Femur (tissue), 1 donor: ENCODE measurements around the gene SLCO3A1.

Experiments used
- DNase-seq: peaks from one replicate; pipeline ENCODE4 v3.0.0-alpha.2; 2017

The SLCO3A1 gene

GRCh38 chr15:91853511-91853947 is at the start of gene SLCO3A1:
Gene SLCO3A1, plus strand, starts transcription at chr15:91853708.
- DNase-seq: peak; percentile 84

- no peak for DNase-seq
Measured at GRCh38 chr15:91807122-91807521, 46.4 kb upstream of the SLCO3A1 start.

- no peak for DNase-seq
Measured at GRCh38 chr15:91813924-91814323, 39.6 kb upstream of the SLCO3A1 start.

DNA sequence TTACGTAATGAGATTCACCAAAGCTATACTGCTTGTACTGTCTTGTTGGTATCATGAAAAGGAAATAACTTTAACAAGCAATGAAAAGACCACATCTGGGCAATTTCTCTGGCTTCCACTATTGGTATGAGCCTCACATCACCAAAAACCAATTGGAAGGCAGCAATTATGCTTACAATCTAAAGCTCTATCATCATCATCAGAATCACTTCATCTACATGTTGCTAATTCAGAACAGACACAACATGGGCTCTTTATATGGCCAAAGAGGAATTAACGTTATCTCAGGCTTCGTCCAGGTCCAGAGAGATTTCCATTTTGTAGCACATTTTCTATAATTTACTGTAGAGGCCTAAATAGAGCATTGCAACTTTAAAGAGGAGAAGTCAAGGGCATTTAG is 36.6 kb upstream of the SLCO3A1 start:
- DNase-seq: no peak

DNA sequence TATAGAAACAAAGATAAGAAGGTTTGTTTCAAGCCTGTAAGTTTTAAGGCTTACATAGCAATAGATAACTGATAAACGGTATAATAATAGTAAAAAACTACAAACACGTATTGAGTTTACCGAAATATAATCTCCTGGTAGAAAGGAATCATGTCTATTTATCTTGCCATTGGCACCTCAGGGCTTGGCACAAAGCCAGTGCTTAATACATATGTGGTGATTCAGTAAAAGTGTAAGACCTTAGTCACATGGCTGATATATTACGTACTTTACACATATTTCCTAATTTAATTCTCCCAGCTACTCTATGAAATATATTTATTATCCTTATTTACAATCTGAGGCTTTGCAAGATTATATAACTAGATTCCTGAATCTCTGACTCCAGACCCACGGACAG is 32.0 kb upstream of the SLCO3A1 start:
- no peak for DNase-seq

DNA sequence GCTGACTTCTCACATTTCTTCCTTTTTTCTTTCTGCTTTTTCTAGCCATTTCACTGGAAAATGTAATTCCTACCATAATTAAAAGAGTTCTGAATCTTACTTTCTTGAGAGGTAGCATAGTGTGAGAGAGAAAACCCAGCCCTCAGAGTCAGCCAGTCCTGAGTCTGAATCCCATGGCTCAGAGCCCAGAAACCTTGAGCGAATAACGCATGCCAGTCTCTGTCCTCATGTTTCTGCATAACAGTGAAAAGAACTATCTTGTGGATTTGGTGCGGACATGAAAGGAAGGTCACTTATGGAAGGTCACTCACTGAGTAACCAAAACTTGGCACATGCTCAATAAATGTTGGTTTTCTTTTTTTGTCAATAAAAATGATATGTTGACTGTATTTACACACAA is 29.3 kb upstream of the SLCO3A1 start:
- no peak for DNase-seq

- no peak for DNase-seq
Measured at GRCh38 chr15:91826443-91826842, 27.1 kb upstream of the SLCO3A1 start.

DNA sequence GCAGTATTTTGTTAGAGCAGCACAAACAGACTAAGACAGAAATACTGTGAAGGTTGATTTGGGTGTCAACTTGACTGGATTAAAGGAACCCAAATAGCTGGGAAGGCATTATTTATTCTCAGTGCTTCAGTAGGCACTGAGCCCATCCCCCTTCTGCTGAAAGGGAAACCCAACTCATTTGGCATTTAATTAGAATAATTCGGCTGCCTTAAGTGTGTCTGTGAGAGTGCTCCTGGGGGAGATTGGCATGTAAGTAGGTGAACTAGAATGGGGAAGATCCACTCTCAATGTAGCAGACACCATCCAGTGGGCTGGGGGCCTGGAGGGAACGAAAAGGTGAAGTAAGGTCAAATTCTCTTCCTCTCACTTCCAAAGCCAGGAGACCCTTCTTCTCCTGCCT is 20.5 kb upstream of the SLCO3A1 start:
- no peak for DNase-seq

DNA sequence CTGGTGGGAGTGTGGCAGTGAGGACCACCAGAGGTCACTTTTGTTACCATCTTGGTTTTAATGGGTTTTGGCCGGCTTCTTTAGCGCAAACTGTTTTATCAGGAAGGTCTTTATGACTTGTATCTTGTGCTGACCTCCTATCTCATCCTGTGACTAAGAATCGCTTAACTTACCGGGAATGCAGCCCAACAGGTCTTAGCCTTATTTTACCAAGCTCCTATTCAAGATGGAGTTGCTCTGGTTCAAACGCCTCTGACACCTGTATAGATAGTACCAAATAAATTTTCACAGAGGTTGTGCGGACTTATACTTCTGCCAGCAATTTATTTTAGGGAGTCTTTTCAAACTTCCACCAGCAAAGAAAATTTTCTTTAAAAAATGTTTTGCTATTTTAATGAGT is 13.6 kb upstream of the SLCO3A1 start:
- DNase-seq: no peak

DNA sequence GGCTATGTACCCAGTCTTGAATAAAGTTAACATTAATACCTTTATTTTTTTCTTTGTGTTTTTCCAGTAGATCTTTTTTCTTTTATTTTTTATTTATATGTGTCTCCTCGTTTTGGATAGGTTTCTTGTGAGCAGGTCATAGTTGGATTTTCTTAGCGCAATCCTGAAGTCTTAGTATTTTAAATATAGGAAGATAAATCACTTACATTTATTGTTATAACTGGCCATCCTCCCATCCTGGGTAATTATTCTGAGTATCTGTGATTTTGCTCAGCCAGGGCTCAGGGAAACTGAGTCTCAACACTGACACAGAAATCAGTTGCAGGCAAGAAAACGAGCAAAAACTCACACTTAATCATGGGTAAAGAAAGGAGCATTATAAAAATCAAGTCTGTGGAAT is 11.6 kb upstream of the SLCO3A1 start:
- DNase-seq: no peak

DNA sequence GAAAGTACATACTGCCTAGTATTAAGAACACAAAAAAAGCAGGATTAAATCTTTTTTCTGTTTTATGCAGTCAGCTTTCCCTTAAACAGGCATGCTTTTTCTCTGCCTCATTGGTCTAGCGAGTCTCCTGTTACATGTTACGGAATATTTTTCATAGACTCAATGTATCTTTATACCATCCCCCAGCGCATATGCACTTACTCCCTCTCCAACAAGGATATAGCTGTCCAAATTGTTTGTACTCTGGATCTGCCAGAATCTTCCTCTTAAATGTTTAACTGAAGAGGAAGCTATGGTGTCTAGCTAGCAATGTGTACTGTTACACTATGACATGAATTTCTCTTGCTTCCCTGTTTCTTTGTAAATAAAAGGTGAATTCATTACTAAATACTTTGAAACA is 9.2 kb upstream of the SLCO3A1 start:
- no peak for DNase-seq

DNA sequence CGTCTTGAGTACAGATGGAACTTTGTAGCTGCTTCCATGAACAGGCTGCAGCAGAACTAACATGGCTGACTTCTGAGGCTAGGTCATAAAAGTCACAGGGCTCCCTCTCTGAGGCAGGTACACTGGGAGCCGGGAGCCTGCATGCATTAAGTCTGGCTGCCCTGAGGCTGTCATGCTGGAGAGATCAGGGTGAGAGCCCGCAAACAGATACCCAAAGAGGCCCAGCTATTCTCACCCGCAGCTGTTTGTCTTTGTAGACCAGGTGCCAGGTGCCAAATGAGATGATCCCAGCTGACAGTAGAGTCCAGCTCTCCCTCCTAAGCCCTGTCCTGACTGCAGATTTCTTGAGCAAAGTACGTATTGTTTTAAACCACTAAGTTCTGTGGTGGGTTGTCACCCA is 8.6 kb upstream of the SLCO3A1 start:
- no peak for DNase-seq

DNA sequence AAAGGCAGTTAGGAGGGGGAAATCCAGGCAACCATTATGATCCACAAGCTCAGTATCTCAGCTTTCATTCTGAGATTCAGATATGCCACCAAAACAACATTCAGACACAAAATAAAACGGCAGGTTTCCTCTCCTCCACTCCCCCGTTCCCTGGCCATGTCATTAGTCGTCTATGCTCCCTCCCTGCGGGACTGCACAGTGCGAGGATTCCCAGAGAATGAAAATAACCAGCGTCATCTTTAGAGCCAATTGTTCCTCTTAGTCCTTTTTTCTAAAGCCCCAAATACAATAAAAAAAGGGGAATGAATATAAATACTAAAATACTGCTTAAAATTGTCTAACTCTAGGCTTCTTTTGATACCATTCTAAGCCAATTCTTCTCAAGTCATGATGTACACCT is 7.8 kb upstream of the SLCO3A1 start:
- DNase-seq: no peak

DNA sequence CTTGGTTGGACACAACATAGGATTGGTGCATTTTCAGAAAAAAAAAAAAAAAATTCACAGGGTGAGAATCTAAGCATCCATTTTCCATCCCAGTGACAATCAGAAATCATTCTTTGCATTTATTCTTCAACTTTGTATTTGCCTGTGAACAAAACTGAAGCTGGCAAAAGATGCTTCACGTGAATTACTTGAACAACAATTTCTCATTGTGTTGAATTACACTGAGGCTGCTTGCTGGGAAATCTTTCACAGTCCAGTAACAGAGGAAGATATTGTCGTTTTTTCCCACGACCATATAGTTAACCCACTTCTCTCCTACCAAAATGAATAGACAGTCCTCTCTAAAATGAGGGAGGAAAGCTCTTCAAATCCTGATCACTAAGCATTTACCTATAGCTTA is 4.3 kb upstream of the SLCO3A1 start:
- no peak for DNase-seq

DNA sequence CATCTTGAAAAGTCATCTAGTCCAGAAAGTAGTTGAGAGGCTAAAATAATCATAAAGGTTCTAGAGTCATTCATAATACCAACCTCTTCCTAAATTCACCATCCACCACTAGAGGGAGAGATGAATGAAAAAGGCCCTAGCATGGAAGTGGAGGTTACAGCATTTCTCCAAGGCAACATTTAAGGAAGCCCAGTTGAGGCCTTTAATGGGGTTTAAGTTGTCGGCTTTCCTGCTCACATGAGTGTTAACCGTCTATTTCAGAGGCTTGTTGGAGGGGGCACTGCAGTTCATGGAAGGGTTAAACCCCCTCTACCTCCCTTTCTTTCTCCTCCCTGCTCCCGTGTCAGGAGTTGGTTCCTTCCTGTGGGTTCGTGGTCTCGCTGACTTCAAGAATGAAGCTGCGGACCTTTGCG is 3.8 kb upstream of the SLCO3A1 start:
- no peak for DNase-seq

DNA sequence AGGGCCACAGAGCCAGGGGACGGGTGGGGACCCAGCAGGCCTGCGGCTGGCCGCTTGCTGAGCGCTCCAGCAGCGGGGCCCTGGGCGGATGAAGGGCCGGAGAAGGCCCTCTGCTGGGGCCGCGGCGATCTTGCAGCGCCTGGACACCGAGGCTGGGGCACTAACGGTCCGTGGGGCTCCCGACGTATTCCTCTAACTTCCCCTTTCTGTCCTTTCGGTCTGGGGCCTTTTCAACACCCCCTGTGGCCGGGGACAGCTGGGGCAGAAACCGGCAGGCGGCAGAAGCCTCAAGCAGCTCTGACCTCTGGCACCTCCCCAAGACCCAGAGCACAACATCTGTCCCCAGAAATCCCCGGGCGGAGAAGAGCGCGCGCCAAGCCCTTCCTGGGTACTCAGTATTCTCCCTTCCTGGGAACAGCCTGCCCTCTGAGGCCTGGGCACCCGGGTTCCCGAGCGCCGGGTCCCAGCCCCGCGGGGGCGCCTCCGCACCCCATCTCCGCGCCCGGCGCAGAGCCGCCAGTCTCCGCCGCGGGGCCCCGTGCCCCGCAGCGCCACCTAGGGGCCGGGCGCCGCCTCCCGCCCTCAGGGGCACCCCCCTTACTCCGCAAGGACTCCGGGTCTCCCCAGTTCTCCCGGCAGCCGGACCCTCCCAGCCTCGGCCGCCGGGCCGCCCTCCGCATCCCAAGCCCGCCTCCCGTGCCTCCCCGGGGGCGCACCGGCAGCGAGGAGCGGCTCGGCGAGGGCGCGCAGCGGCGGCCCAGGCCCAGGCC is 582 bp upstream of the SLCO3A1 start:
- peak; percentile 79 for DNase-seq

DNA sequence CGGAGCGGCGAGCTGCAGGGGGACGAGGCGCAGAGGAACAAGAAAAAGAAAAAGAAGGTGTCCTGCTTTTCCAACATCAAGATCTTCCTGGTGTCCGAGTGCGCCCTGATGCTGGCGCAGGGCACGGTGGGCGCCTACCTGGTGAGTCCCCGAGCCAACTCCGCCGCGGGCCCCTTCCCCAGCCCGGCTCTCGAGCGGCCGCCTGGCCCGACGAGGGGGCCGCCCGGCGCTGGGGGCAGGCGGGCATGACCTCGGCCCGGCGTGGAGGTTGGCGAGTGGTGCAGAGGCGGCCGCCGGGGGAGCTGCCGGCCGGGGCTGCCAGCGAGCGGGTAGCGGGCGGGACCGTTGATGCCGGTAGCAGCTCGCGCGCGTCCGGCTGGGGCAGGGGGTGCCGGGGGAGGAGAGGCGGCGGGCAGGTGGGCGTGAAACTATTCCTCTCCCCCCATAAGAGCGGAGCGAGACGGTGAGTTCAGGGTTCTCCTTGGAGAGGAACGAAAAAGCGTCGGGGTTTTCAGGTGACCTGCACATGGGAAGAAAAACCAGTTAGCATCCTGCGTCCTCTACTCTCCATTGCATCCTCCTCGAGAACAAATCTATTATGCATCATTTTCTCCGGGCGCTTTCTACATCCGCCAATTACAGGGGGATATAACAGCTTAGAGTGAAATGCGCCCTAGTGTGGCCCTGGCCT is 585 bp downstream of the SLCO3A1 start:
- peak; percentile 46 for DNase-seq

- DNase-seq: no peak
Measured at GRCh38 chr15:91854639-91854990, 1.1 kb downstream of the SLCO3A1 start.

DNA sequence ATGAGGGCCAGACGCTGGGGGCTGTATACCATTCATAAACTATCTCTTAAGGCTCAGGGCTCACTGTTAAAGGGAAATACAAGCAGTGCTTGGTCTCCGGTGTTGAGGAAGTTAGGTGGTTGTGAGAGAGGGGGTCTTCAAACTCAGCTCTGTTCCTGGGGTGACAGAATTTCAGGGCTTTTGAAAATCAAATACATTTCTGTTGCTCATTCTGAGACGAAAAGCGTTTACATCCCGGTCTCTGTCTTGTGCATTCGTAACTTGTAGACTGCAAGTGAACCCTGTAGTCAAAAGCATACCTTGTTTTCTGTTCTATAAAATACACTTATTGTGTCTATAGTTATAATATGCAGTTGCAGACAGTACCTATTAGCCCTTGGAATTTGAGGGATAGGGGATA is 1.7 kb downstream of the SLCO3A1 start:
- no peak for DNase-seq

DNA sequence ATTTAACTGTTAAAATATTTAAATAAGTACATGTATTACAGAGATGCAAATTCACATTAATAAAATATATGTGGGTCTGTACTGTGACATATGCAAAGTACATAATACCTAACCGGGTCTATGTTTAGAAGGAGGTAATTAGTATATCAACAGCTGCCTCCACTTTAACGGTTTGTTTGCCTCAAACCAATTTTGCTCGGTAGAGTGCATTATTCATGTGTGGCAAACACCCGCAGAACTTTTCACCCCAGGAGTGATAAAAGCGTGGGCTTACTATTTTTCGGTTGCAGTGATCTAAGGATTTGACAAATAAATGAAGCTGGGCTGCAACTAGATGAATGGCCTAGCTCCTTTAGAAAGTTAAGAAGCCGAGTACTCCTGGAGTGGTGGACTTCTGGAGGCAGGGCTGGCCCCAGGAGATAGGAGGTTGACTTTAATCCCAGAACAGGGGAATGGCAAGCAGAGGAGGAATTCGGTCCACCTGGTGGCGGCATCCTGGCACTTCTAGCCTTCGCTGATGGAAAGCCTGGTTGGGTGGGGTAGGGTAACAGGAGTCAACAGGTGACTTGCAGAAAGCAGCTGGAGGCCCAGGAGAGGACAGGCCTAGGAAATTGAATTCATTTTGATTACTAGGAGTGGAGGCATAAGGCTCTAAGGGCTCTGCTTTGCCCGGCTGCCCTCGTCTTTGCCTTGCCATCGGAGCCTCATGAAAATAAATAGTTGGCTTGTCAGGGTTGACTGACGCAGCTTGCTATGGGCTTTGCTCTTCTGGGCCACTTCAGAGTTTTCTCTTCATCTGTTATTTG is 2.4 kb downstream of the SLCO3A1 start:
- no peak for DNase-seq

DNA sequence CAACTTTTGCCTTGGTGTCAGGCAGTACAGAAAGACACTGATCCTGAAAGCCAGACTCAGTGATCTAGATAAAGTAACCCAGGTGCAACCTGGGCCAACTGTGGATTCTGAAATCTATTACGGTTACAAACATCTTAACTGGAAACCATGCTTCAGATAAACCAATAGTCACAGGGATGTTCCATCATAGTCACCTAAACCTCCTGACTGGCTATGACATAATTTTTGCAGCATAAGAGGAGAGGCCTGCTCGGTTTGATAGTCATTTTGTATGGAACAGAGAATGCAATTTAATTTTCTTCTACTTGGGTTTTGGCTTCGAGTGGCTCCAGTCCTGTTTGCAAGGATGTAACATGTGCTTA is 3.7 kb downstream of the SLCO3A1 start:
- DNase-seq: no peak

GRCh38 chr15:91857772-91858171 is 4.3 kb downstream of the SLCO3A1 start:
- no peak for DNase-seq

GRCh38 chr15:91860498-91860897 is 7.0 kb downstream of the SLCO3A1 start:
- DNase-seq: no peak

DNA sequence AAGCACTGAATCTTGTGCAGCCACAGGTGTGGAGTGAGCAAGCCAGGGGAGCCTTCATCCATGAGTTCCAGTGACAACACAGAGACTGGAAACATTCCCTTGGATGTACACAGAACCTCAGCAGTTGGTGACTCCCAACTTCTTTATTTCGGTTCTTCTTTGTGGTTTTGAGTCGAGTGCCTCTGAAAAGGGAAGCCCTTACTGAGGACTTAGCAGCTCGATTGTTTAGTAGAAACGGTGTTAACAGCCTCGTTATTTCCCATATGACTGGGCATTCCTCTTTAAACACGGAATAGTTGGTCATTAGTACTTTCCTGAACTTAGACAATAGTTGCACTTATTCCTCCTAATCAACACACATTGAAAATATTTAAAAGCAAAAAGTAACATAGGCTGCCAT is 7.7 kb downstream of the SLCO3A1 start:
- no peak for DNase-seq
